ENCODE data around the gene TMEM141.

The TMEM141 gene

GRCh38 chr9:136790640-136791515 lies at the start of gene TMEM141:
Gene TMEM141 (plus strand): TSS chr9:136791344. CDS start chr9:136791371, 27 bp downstream.
- peak; percentile 99 for DNase-seq

GRCh38 chr9:136741883-136742571 lies 49.1 kb upstream of the TMEM141 start:
- no peak for DNase-seq

GRCh38 chr9:136742591-136743391 lies 48.4 kb upstream of the TMEM141 start, which contains the start of gene LCN10:
Gene LCN10 (minus strand): TSS chr9:136742940. CDS start chr9:136742903, 37 bp downstream.
- no peak for DNase-seq

- no peak for DNase-seq
Measured at GRCh38 chr9:136743639-136744211, 47.4 kb upstream of the TMEM141 start.

- DNase-seq = no peak
Measured at GRCh38 chr9:136744773-136745172, 46.4 kb upstream of the TMEM141 start.

GRCh38 chr9:136745389-136746154 lies 45.6 kb upstream of the TMEM141 start:
- DNase-seq = no peak

- no peak for DNase-seq
Measured at GRCh38 chr9:136746155-136746490, 45.0 kb upstream of the TMEM141 start.

- no peak for DNase-seq
Measured at GRCh38 chr9:136746621-136747020, 44.5 kb upstream of the TMEM141 start.

- DNase-seq = no peak
Measured at GRCh38 chr9:136747161-136748060, 43.7 kb upstream of the TMEM141 start.

GRCh38 chr9:136748201-136748600 lies 42.9 kb upstream of the TMEM141 start, which contains the start of gene LCN6:
Gene LCN6 (minus strand): TSS chr9:136748525. CDS start chr9:136748483, 42 bp downstream.
- DNase-seq = no peak

- no peak for DNase-seq
Measured at GRCh38 chr9:136748666-136749611, 42.2 kb upstream of the TMEM141 start.

- no peak for DNase-seq
Measured at GRCh38 chr9:136750526-136750925, 40.6 kb upstream of the TMEM141 start.

GRCh38 chr9:136751244-136751643 lies 39.9 kb upstream of the TMEM141 start:
- DNase-seq = no peak

- no peak for DNase-seq
Measured at GRCh38 chr9:136751814-136752213, 39.3 kb upstream of the TMEM141 start.

- no peak for DNase-seq
Measured at GRCh38 chr9:136753371-136754058, 37.6 kb upstream of the TMEM141 start.

- DNase-seq = no peak
Measured at GRCh38 chr9:136754059-136754572, 37.0 kb upstream of the TMEM141 start.

- DNase-seq = no peak
Measured at GRCh38 chr9:136754626-136755301, 36.4 kb upstream of the TMEM141 start.
